ENCODE data around the gene CERT1. TPM values are rescaled to one million over a fixed set of nuclear protein-coding genes. Genes with fewer than 3 reads are reported as not detected.

Gene CERT1
- polyA plus RNA-seq, 1 of the 3 experiments (the other 2 are of a cell fraction), result 4.5 TPM

GRCh38 chr5:75463726-75464125 lies 47.7 kb downstream of the CERT1 start:
- Histone ChIP-seq H3K79me2 (ENCODE audit: insufficient read depth) (peaks cover 30% of the 10 kb centered on the region), H3K9ac (no peak overlapping the region), H4K20me1 (ENCODE audit: insufficient read depth) (no peaks in the 10 kb centered on the region)

GRCh38 chr5:75461679-75462078 lies 49.8 kb downstream of the CERT1 start:
- no peak overlapping the region for H3K27ac ChIP-seq (ENCODE audit: low read depth in 2 of 2, low read length in 1 of 2)
- DNase-seq, result no peak
- POLR2A ChIA-PET, result interaction anchor here (0.7 kb wide), 1 partner anchor 269 kb away, joined by 5 read pairs; no protein-coding TSS in a partner anchor
- H3K9me3 ChIP-seq, result no peaks in the 10 kb centered on the region
- H3K4me1 ChIP-seq (ENCODE audit: control insufficient read depth in 1 of 2, insufficient read depth in 2 of 2, low read depth in 1 of 2, low read length in 1 of 2), result peaks cover 0 to 5% of the 10 kb centered on the region in 2 experiments; a peak in 3 of 4 replicates
- 19% methylated on average over 1 of the region's 1 CpG for WGBS (ENCODE audit: low lambda C conversion rate)
- H3K79me2 ChIP-seq (ENCODE audit: insufficient read depth), result peaks cover 23% of the 10 kb centered on the region; the same call in 1 of the 2 replicates
- CTCF ChIA-PET, result interaction anchor here (0.9 to 1.2 kb wide), 2 partner anchors 11 to 220 kb away, joined by 3 to 4 read pairs; no protein-coding TSS in a partner anchor
- H3K27me3 ChIP-seq (ENCODE audit: insufficient read depth), result no peaks in the 10 kb centered on the region
- peaks cover 0 to 11% of the 10 kb centered on the region in 2 experiments for H3K36me3 ChIP-seq (replicated peaks in 1 of 2; ENCODE audit: control insufficient read depth in 1 of 2, insufficient read depth in 2 of 2, low read length in 1 of 2)
- H4K20me1 ChIP-seq (ENCODE audit: insufficient read depth), result no peaks in the 10 kb centered on the region
- no peaks in the 10 kb centered on the region for H3F3A ChIP-seq (replicated peaks; ENCODE audit: insufficient read depth)
- no peaks in the 10 kb centered on the region for H3K9me2 ChIP-seq
- H3K4me3 ChIP-seq (ENCODE audit: low read depth in 2 of 2, low read length in 1 of 2), result no peak overlapping the region
- H2AFZ ChIP-seq (ENCODE audit: low read depth), result no peak overlapping the region
- no peak overlapping the region for H3K4me2 ChIP-seq
- H3K9ac ChIP-seq, result no peak overlapping the region
- TF ChIP-seq EZH2phosphoT487 (IDR thresholded peaks at IDR 0.05; ENCODE audit: borderline replicate concordance, low read depth) (no peak), MXI1 (IDR thresholded peaks at IDR 0.05; ENCODE audit: low read depth, low read length) (no peak), FOSL2 (IDR thresholded peaks at IDR 0.05; ENCODE audit: borderline replicate concordance, low read depth) (no peak), YY1 (IDR thresholded peaks at IDR 0.05; ENCODE audit: low read depth) (no peak), NFIC (IDR thresholded peaks at IDR 0.05; ENCODE audit: borderline replicate concordance) (no peak), MAX (IDR thresholded peaks at IDR 0.05; ENCODE audit: low read depth) (no peak), JUND (IDR thresholded peaks at IDR 0.05) (no peak), PBX3 (IDR thresholded peaks at IDR 0.05) (no peak), POLR2AphosphoS5 (IDR thresholded peaks at IDR 0.05; ENCODE audit: low read depth, low read length) (no peak), GABPA (IDR thresholded peaks at IDR 0.05; ENCODE audit: low read depth) (no peak), CTCF (IDR thresholded peaks at IDR 0.05) (no peak), TAF1 (IDR thresholded peaks at IDR 0.05; ENCODE audit: borderline replicate concordance, low read depth, low read length) (no peak), ELF1 (IDR thresholded peaks at IDR 0.05) (no peak)

More at GRCh38 chr5:75463726-75464125, 47.7 kb downstream of the CERT1 start:
- no peak overlapping the region for H2AFZ ChIP-seq (ENCODE audit: low read depth)
- TF ChIP-seq TCF12 (IDR thresholded peaks at IDR 0.05), result no peak
- no peak for TF ChIP-seq REST (IDR thresholded peaks at IDR 0.05; ENCODE audit: low read depth, low read length)
- no peak for TF ChIP-seq EZH2phosphoT487 (IDR thresholded peaks at IDR 0.05; ENCODE audit: borderline replicate concordance, low read depth)
- TF ChIP-seq YY1 (IDR thresholded peaks at IDR 0.05; ENCODE audit: low read depth), result no peak
- TF ChIP-seq FOXM1 (IDR thresholded peaks at IDR 0.05; ENCODE audit: low read depth), result no peak
- TF ChIP-seq FOSL2 (IDR thresholded peaks at IDR 0.05; ENCODE audit: borderline replicate concordance, low read depth), result no peak
- TF ChIP-seq EP300 (IDR thresholded peaks at IDR 0.05; ENCODE audit: borderline replicate concordance in 1 of 2, low read depth in 1 of 2, low read length in 1 of 2), result no peak
- TF ChIP-seq MXI1 (IDR thresholded peaks at IDR 0.05; ENCODE audit: low read depth, low read length), result no peak
- TF ChIP-seq FOXJ3 (CRISPR knock-in tag; IDR thresholded peaks at IDR 0.05), result no peak
- TF ChIP-seq SIN3A (IDR thresholded peaks at IDR 0.05; ENCODE audit: borderline replicate concordance, low read depth, low read length), result no peak
- H3K4me3 ChIP-seq (ENCODE audit: low read depth in 2 of 2, low read length in 1 of 2), result no peak overlapping the region
- H3K27ac ChIP-seq (ENCODE audit: low read depth in 2 of 2, low read length in 1 of 2), result no peak overlapping the region
- H3K4me1 ChIP-seq (ENCODE audit: control insufficient read depth in 1 of 2, insufficient read depth in 2 of 2, low read depth in 1 of 2, low read length in 1 of 2), result peaks cover 0 to 5% of the 10 kb centered on the region in 2 experiments; a peak in 3 of 4 replicates
- H3K4me2 ChIP-seq, result no peak overlapping the region
- H3F3A ChIP-seq (replicated peaks; ENCODE audit: insufficient read depth), result no peaks in the 10 kb centered on the region
- 96% methylated on average over 2 of the region's 2 CpGs for WGBS (ENCODE audit: low lambda C conversion rate)
- ChIA-PET POLR2A (no interaction called here), CTCF (no interaction called here)
- no peak for DNase-seq
- peaks cover 0 to 9% of the 10 kb centered on the region in 2 experiments for H3K36me3 ChIP-seq (replicated peaks in 1 of 2; ENCODE audit: control insufficient read depth in 1 of 2, insufficient read depth in 2 of 2, low read length in 1 of 2)
- H3K9me3 ChIP-seq, result 0 out of 2 replicates have a peak, but pooled peaks cover 3% of the 10 kb centered on the region
- no peaks in the 10 kb centered on the region for H3K27me3 ChIP-seq (ENCODE audit: insufficient read depth)
- H3K9me2 ChIP-seq, result no peaks in the 10 kb centered on the region

All from SK-N-SH (cell line).